Ascending aorta (tissue), 2 donors: ENCODE measurements around the gene HOXB6. TPM values are rescaled to one million over a fixed set of nuclear protein-coding genes. Genes with fewer than 3 reads are reported as not detected.

ENCODE experiments used
- DNase-seq, 2 donors: peaks; one replicate each; pipeline ENCODE4 v3.0.0-alpha.2; 2019; ENCODE audit warnings: low spot score in 2 of 2
- H3K27ac ChIP-seq, 2 donors: fragments of 200-600 bp; sonication (generic); one replicate each; pipeline ENCODE4 v1.5.1; 2016 to 2017; ENCODE audit warnings: mild to moderate bottlenecking in 1 of 2
- H3K27me3 ChIP-seq: fragments of 200-600 bp; sonication (generic); one replicate; pipeline ENCODE4 v1.5.1; 2017
- H3K36me3 ChIP-seq, 2 donors: fragments of 200-600 bp; sonication (generic); one replicate each; pipeline ENCODE4 v1.5.1; 2016
- H3K4me1 ChIP-seq, 2 donors: fragments of 200-600 bp; sonication (generic); one replicate each; pipeline ENCODE4 v1.5.1; 2016 to 2017; ENCODE audit warnings: mild to moderate bottlenecking in 1 of 2
- H3K4me3 ChIP-seq, 2 donors: fragments of 200-600 bp; sonication (generic); one replicate each; pipeline ENCODE4 v1.5.1; 2016 to 2017; ENCODE audit warnings: mild to moderate bottlenecking in 1 of 2
- H3K9me3 ChIP-seq, 2 donors: fragments of 200-600 bp; sonication (generic); one replicate each; pipeline ENCODE4 v1.5.1; 2016
- intact Hi-C: fragments of 100-400 bp; cut with DNase I; formaldehyde crosslinking; loops from one replicate; pipeline ENCODE4 v1.15.1; 2023
- total RNA-seq: library from RNA; depleted of rRNA; stranded (reverse); fragments of >200 nt; gene quantifications from one replicate; pipeline ENCODE4 v1.1.0, GENCODE V29; 2016
- TF ChIP-seq, protein P1 (sequence below), 3 experiments: fragments of 200-600 bp in 2 of 3; fragments of 450-650 bp in 1 of 3; sonication (generic) in 2 of 3; IDR thresholded peaks; one replicate each; pipeline ENCODE4 v1.5.1; 2016 to 2019; ENCODE audit warnings: antibody characterized with exemption in 3 of 3, mild to moderate bottlenecking in 1 of 3, moderate library complexity in 1 of 3

Gene HOXB6
- total RNA-seq, 1 donor from 2014 or later = 5.1 TPM

DNA sequence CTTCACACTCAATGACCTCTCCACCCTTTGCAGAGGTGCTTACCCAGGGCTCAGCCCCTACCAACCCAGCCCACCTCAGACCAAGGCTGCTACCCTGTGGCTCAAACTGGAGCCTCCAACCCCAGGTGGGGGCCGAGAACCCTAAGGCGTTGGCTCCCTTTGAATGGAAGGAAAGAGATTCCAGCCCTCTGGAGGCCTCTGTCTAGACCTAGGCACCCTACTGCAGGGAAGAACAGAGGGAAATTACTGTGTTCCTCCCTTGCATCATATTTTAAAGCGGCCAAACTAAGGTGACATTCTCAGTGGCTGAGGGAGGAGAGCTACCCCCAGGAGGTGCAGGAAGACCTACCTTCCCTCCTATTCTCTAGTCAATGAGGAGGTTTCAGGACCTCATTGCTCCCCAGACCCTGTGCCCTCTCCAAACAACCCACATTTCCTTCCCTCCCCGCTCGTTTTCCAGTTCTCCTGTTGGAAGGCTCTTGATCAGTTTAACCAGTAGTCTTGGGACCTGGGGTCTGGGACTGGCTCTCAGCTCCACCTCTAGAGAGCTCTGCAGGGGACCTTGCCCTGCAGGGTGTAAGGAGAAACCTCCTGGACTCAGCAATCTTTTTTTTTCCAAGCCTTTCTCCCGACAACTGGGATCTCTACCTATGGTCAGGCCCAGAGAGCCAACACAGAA lies 15.8 kb upstream of the HOXB6 start:
- no peak overlapping the region for H3K4me3 ChIP-seq
- peaks cover 31% of the 10 kb centered on the region for H3K27me3 ChIP-seq

DNA sequence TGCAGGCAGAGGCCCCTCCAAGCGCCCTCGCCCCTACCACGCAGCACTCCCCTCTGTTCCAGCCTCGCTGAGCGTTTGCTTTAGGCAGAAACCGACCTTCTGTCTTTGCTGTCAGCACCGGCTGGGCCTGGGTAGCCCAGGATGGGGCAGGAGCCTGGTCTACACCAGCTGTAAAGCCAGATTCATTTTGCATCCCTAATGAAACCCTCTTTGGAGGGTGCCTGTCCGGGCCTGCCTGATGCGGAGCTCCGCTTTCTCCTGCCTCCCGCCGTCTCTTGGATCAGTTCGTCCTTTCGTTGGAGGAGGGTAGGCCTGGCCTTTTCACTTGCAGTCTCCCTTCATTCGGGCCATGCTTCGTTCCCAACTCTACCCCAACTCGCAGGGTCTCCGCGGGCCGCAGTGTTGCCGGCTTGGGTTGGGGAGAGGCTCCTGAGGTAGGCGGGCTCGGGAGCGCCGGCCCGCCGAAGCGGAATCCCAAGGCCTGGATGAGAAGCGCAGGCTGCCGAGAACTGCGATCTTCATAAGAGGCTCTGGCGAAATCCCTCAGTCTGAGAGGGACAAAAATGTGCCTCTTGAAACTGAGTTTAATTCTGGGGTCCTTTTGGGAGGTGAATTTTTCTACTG lies 15.2 kb upstream of the HOXB6 start:
- no peak overlapping the region for H3K4me3 ChIP-seq
- H3K36me3 ChIP-seq = no peaks in the 10 kb centered on the region
- H3K4me1 ChIP-seq = peaks cover 5 to 11% of the 10 kb centered on the region in 2 donors
- H3K27me3 ChIP-seq = peaks cover 26% of the 10 kb centered on the region
- DNase-seq = no peak
- TF ChIP-seq, protein P1, sequence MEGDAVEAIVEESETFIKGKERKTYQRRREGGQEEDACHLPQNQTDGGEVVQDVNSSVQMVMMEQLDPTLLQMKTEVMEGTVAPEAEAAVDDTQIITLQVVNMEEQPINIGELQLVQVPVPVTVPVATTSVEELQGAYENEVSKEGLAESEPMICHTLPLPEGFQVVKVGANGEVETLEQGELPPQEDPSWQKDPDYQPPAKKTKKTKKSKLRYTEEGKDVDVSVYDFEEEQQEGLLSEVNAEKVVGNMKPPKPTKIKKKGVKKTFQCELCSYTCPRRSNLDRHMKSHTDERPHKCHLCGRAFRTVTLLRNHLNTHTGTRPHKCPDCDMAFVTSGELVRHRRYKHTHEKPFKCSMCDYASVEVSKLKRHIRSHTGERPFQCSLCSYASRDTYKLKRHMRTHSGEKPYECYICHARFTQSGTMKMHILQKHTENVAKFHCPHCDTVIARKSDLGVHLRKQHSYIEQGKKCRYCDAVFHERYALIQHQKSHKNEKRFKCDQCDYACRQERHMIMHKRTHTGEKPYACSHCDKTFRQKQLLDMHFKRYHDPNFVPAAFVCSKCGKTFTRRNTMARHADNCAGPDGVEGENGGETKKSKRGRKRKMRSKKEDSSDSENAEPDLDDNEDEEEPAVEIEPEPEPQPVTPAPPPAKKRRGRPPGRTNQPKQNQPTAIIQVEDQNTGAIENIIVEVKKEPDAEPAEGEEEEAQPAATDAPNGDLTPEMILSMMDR (IDR thresholded peaks at IDR 0.05) = no peak
- intact Hi-C loops = loop anchor here (2.0 kb wide), 2 partner anchors 269 to 285 kb away; no protein-coding TSS in a partner anchor
- H3K9me3 ChIP-seq = no peaks in the 10 kb centered on the region
- no peak overlapping the region for H3K27ac ChIP-seq

More for the DNA sequence above, 15.8 kb upstream of the HOXB6 start:
- H3K36me3 ChIP-seq = no peaks in the 10 kb centered on the region
- DNase-seq = no peak
- no peak overlapping the region for H3K27ac ChIP-seq
- TF ChIP-seq, protein P1 (IDR thresholded peaks at IDR 0.05) = no peak
- H3K4me1 ChIP-seq = peaks cover 10 to 16% of the 10 kb centered on the region in 2 donors
- H3K9me3 ChIP-seq = no peaks in the 10 kb centered on the region
- intact Hi-C loops = no loop called here

DNA sequence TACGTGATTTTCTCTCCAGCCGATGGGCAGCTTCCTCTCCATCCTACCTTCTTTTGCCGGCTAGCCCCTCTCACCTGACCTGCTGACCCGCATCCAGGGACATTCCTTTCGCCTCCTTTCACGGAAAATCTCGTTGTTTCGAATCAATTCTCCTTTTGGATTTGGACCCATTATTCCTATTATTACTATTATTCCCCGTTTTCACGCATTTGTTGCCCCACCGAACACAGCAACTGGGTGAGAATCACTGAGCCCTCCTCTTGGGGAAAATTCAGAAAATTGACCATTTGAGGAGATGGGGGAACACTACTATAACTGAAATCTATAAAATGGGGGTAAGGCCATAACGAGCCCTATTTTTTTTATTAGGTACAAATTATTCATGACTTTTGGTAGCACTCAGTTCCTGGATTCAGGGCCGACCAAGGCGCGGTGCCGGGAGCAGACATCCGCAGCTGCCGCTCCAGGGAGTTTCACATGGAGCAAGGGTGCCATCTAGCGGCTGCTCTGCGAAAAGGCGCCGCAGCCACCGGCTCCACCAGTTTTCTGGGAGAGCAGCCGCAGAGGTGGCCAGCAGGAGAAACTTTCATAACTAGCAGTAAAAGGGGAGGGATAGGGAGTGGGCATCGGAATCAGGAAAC lies 13.6 kb upstream of the HOXB6 start:
- TF ChIP-seq, protein P1 (IDR thresholded peaks at IDR 0.05) = peak; percentile 92 to 98 (median 98)
- intact Hi-C loops = loop anchor here (2.0 kb wide), 2 partner anchors 268 to 284 kb away; no protein-coding TSS in a partner anchor
- Histone ChIP-seq H3K4me1 (peaks cover 4 to 9% of the 10 kb centered on the region in 2 donors), H3K36me3 (no peaks in the 10 kb centered on the region), H3K9me3 (no peaks in the 10 kb centered on the region), H3K4me3 (peak overlapping the region in 1 of 2 donors; percentile 28), H3K27me3 (peaks cover 36% of the 10 kb centered on the region), H3K27ac (no peak overlapping the region)
- DNase-seq = peak; percentile 36 to 93

DNA sequence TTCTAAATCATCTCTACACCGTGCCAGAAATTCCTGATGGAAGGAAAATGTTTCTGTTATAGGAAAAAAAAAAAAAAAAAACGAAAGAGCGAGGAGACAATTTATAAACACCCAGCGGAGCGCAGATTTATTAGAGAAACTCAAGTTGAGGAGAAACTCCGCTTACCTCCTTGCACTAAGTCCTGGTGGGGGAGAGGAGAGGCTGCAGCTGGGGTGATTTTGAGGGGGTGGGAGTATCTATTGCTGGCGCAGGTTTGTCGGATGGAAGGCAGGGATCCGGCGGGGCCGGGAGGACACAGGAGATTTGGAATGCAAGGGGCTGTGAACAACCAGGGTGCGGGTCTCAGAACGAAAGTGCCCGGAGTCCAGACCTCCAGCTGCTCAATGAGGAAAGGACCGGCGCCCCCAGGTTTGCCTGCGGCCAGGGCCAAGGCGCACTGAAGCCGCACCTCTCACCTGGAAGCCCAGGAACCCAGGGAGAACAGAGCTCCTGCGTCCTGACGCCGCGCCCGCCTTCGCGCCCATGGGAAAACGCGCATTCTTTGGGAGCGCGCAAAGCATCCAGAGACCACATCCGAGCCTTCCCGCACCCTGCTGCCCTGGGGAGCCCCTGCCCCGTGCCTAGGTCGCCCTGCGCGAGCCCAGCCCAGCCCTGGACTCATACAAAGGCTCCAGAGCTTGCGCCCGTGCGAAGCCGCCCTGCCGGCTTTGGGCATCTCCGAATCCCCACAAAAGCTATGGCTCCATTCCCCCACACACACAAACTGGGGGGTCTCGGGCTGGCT lies 12.9 kb upstream of the HOXB6 start:
- no peak overlapping the region for H3K27ac ChIP-seq
- peaks cover 35% of the 10 kb centered on the region for H3K27me3 ChIP-seq
- intact Hi-C loops = loop anchor here (2.0 kb wide), 2 partner anchors 267 to 283 kb away; no protein-coding TSS in a partner anchor
- H3K36me3 ChIP-seq = no peaks in the 10 kb centered on the region
- DNase-seq = no peak
- H3K4me3 ChIP-seq = peak overlapping the region in 1 of 2 donors; percentile 28
- TF ChIP-seq, protein P1 (IDR thresholded peaks at IDR 0.05) = no peak
- H3K4me1 ChIP-seq = peaks cover 4 to 10% of the 10 kb centered on the region in 2 donors
- no peaks in the 10 kb centered on the region for H3K9me3 ChIP-seq
